ENCODE measurements around the gene RASA2.
A peak's percentile ranks its signal among the peaks of the same experiment; 100 is the strongest.
"Not testable (repeated sequence)": the region's sequence is repeated elsewhere in the genome, so short reads cannot be mapped to it uniquely, and the experiment has no call there.

RASA2 gene

GRCh38 chr3:141487521-141488252 is 860 bp downstream of the RASA2 start:
- Histone ChIP-seq H3K27me3 (ENCODE audit: insufficient read depth, low read length) (peaks cover 6% of the 10 kb centered on the region), H3K4me3 (ENCODE audit: low read length) (peak overlapping the region; percentile 100), H2AFZ (ENCODE audit: low read depth, low read length) (peak overlapping the region; percentile 99), H3K4me1 (ENCODE audit: insufficient read depth, low read length) (peaks cover 23% of the 10 kb centered on the region), H3K36me3 (ENCODE audit: insufficient read depth, low read length) (no peaks in the 10 kb centered on the region), H3K9me3 (ENCODE audit: low read length) (no peaks in the 10 kb centered on the region)

- peaks cover 6% of the 10 kb centered on the region for H3K27me3 ChIP-seq (ENCODE audit: insufficient read depth, low read length)
- no peak overlapping the region for H2AFZ ChIP-seq (ENCODE audit: low read depth, low read length)
- no peaks in the 10 kb centered on the region for H3K36me3 ChIP-seq (ENCODE audit: insufficient read depth, low read length)
- H3K4me1 ChIP-seq (ENCODE audit: insufficient read depth, low read length): peaks cover 23% of the 10 kb centered on the region
- no peaks in the 10 kb centered on the region for H3K9me3 ChIP-seq (ENCODE audit: low read length)
- H3K4me3 ChIP-seq (ENCODE audit: low read length): no peak overlapping the region
Observed at GRCh38 chr3:141489203-141489602, 2.4 kb downstream of the RASA2 start.

- no peaks in the 10 kb centered on the region for H3K36me3 ChIP-seq (ENCODE audit: insufficient read depth, low read length)
- H3K4me1 ChIP-seq (ENCODE audit: insufficient read depth, low read length): peaks cover 20% of the 10 kb centered on the region
- H2AFZ ChIP-seq (ENCODE audit: low read depth, low read length): no peak overlapping the region
- H3K27me3 ChIP-seq (ENCODE audit: insufficient read depth, low read length): no peaks in the 10 kb centered on the region
- H3K9me3 ChIP-seq (ENCODE audit: low read length): no peaks in the 10 kb centered on the region
- no peak overlapping the region for H3K4me3 ChIP-seq (ENCODE audit: low read length)
Observed at GRCh38 chr3:141491081-141491480, 4.3 kb downstream of the RASA2 start.

GRCh38 chr3:141491929-141492328 is 5.1 kb downstream of the RASA2 start:
- H3K4me3 ChIP-seq (ENCODE audit: low read length): no peak overlapping the region
- H3K36me3 ChIP-seq (ENCODE audit: insufficient read depth, low read length): no peaks in the 10 kb centered on the region
- H3K27me3 ChIP-seq (ENCODE audit: insufficient read depth, low read length): no peaks in the 10 kb centered on the region
- H3K4me1 ChIP-seq (ENCODE audit: insufficient read depth, low read length): peaks cover 16% of the 10 kb centered on the region
- no peak overlapping the region for H2AFZ ChIP-seq (ENCODE audit: low read depth, low read length)
- H3K9me3 ChIP-seq (ENCODE audit: low read length): no peaks in the 10 kb centered on the region

GRCh38 chr3:141493184-141493583 is 6.4 kb downstream of the RASA2 start:
- no peaks in the 10 kb centered on the region for H3K27me3 ChIP-seq (ENCODE audit: insufficient read depth, low read length)
- no peak overlapping the region for H2AFZ ChIP-seq (ENCODE audit: low read depth, low read length)
- H3K36me3 ChIP-seq (ENCODE audit: insufficient read depth, low read length): no peaks in the 10 kb centered on the region
- no peak overlapping the region for H3K4me3 ChIP-seq (ENCODE audit: low read length)
- peaks cover 14% of the 10 kb centered on the region for H3K4me1 ChIP-seq (ENCODE audit: insufficient read depth, low read length)
- H3K9me3 ChIP-seq (ENCODE audit: low read length): no peaks in the 10 kb centered on the region

- H3K4me1 ChIP-seq (ENCODE audit: insufficient read depth, low read length); H2AFZ ChIP-seq (ENCODE audit: low read depth, low read length); H3K27me3 ChIP-seq (ENCODE audit: insufficient read depth, low read length); H3K36me3 ChIP-seq (ENCODE audit: insufficient read depth, low read length); H3K9me3 ChIP-seq (ENCODE audit: low read length); H3K4me3 ChIP-seq (ENCODE audit: low read length): not testable (repeated sequence)
Observed at GRCh38 chr3:141497589-141497988, 10.8 kb downstream of the RASA2 start.

GRCh38 chr3:141498598-141499223 is 11.9 kb downstream of the RASA2 start:
- H3K9me3 ChIP-seq (ENCODE audit: low read length): no peaks in the 10 kb centered on the region
- H3K4me1 ChIP-seq (ENCODE audit: insufficient read depth, low read length): no peaks in the 10 kb centered on the region
- H3K4me3 ChIP-seq (ENCODE audit: low read length): no peak overlapping the region
- H2AFZ ChIP-seq (ENCODE audit: low read depth, low read length): no peak overlapping the region
- no peaks in the 10 kb centered on the region for H3K27me3 ChIP-seq (ENCODE audit: insufficient read depth, low read length)
- H3K36me3 ChIP-seq (ENCODE audit: insufficient read depth, low read length): no peaks in the 10 kb centered on the region

GRCh38 chr3:141499284-141499683 is 12.5 kb downstream of the RASA2 start:
- Histone ChIP-seq H2AFZ (ENCODE audit: low read depth, low read length) (no peak overlapping the region), H3K27me3 (ENCODE audit: insufficient read depth, low read length) (no peaks in the 10 kb centered on the region), H3K4me1 (ENCODE audit: insufficient read depth, low read length) (no peaks in the 10 kb centered on the region), H3K4me3 (ENCODE audit: low read length) (no peak overlapping the region), H3K36me3 (ENCODE audit: insufficient read depth, low read length) (no peaks in the 10 kb centered on the region), H3K9me3 (ENCODE audit: low read length) (no peaks in the 10 kb centered on the region)

- Histone ChIP-seq H3K36me3 (ENCODE audit: insufficient read depth, low read length) (no peaks in the 10 kb centered on the region), H3K9me3 (ENCODE audit: low read length) (no peaks in the 10 kb centered on the region), H2AFZ (ENCODE audit: low read depth, low read length) (no peak overlapping the region), H3K27me3 (ENCODE audit: insufficient read depth, low read length) (no peaks in the 10 kb centered on the region), H3K4me1 (ENCODE audit: insufficient read depth, low read length) (no peaks in the 10 kb centered on the region), H3K4me3 (ENCODE audit: low read length) (no peak overlapping the region)
Observed at GRCh38 chr3:141499965-141500364, 13.1 kb downstream of the RASA2 start.

GRCh38 chr3:141500397-141500796 is 13.6 kb downstream of the RASA2 start:
- no peak overlapping the region for H3K4me3 ChIP-seq (ENCODE audit: low read length)
- no peaks in the 10 kb centered on the region for H3K9me3 ChIP-seq (ENCODE audit: low read length)

GRCh38 chr3:141505166-141505565 is 18.3 kb downstream of the RASA2 start:
- Histone ChIP-seq H3K4me1 (ENCODE audit: insufficient read depth, low read length) (no peaks in the 10 kb centered on the region), H3K4me3 (ENCODE audit: low read length) (no peak overlapping the region), H3K9me3 (ENCODE audit: low read length) (no peaks in the 10 kb centered on the region), H2AFZ (ENCODE audit: low read depth, low read length) (no peak overlapping the region), H3K27me3 (ENCODE audit: insufficient read depth, low read length) (no peaks in the 10 kb centered on the region), H3K36me3 (ENCODE audit: insufficient read depth, low read length) (no peaks in the 10 kb centered on the region)

More at GRCh38 chr3:141500397-141500796, 13.6 kb downstream of the RASA2 start:
- H3K27me3 ChIP-seq (ENCODE audit: insufficient read depth, low read length): no peaks in the 10 kb centered on the region
- H3K4me1 ChIP-seq (ENCODE audit: insufficient read depth, low read length): no peaks in the 10 kb centered on the region
- no peak overlapping the region for H2AFZ ChIP-seq (ENCODE audit: low read depth, low read length)
- no peaks in the 10 kb centered on the region for H3K36me3 ChIP-seq (ENCODE audit: insufficient read depth, low read length)

GRCh38 chr3:141506071-141506470 is 19.2 kb downstream of the RASA2 start:
- H3K4me3 ChIP-seq (ENCODE audit: low read length): no peak overlapping the region
- no peaks in the 10 kb centered on the region for H3K9me3 ChIP-seq (ENCODE audit: low read length)
- no peaks in the 10 kb centered on the region for H3K36me3 ChIP-seq (ENCODE audit: insufficient read depth, low read length)
- H3K27me3 ChIP-seq (ENCODE audit: insufficient read depth, low read length): no peaks in the 10 kb centered on the region
- H3K4me1 ChIP-seq (ENCODE audit: insufficient read depth, low read length): no peaks in the 10 kb centered on the region
- H2AFZ ChIP-seq (ENCODE audit: low read depth, low read length): no peak overlapping the region

GRCh38 chr3:141507392-141508066 is 20.7 kb downstream of the RASA2 start:
- H2AFZ ChIP-seq (ENCODE audit: low read depth, low read length): no peak overlapping the region
- no peaks in the 10 kb centered on the region for H3K36me3 ChIP-seq (ENCODE audit: insufficient read depth, low read length)
- H3K4me1 ChIP-seq (ENCODE audit: insufficient read depth, low read length): no peaks in the 10 kb centered on the region

More at GRCh38 chr3:141507392-141508066, 20.7 kb downstream of the RASA2 start:
- Histone ChIP-seq H3K9me3 (ENCODE audit: low read length) (peaks cover 3% of the 10 kb centered on the region), H3K27me3 (ENCODE audit: insufficient read depth, low read length) (no peaks in the 10 kb centered on the region), H3K4me3 (ENCODE audit: low read length) (no peak overlapping the region)
